HCT116 (cell line): ENCODE measurements around the gene KIAA0825. TPM values are rescaled to one million over a fixed set of nuclear protein-coding genes. Genes with fewer than 3 reads are reported as not detected.

ENCODE experiments used
- ATAC-seq: fragments of 200-7000 bp; cut with Tn5 transposase; 2 replicates; pipeline ENCODE4 v1.9.1; 2020; ENCODE audit warnings: mild to moderate bottlenecking, moderate library complexity
- BruUV-seq: library from RNA; stranded (reverse); fragments of 400-500 nt; replicated peaks from 2 replicates; lab custom pipeline; 2021; lab: Mats Ljungman, UMichigan
- CTCF ChIA-PET: fragments of 300-600 bp; sonication (Branson Sonifier 250); formaldehyde crosslinking; loops from one replicate; lab custom pipeline; 2021; ENCODE audit warnings: antibody characterized with exemption; lab: Charles Lee
- POLR2A ChIA-PET: fragments of 300-600, 350-600 bp; sonication (Branson Sonifier 250); formaldehyde crosslinking; loops from one replicate; lab custom pipeline; 2021; ENCODE audit warnings: antibody characterized with exemption; lab: Charles Lee
- RAD21 ChIA-PET, 2 experiments: fragments of 300-600 bp; sonication (Branson Sonifier 250); formaldehyde crosslinking; loops; one replicate each; lab custom pipeline; 2023; ENCODE audit warnings: low total read pairs in 2 of 2; ENCODE audit not compliant: uncharacterized antibody in 2 of 2, unreplicated experiment in 2 of 2, low non-redundant PET in 1 of 2; lab: Charles Lee
- DNase-seq: peaks from one replicate; pipeline ENCODE4 v3.0.0-alpha.2; 2010; ENCODE audit warnings: low read depth, low spot score
- H2AFZ ChIP-seq: fragments of 200-600 bp; shearing (Covaris generic), sonication (generic); 2 replicates; pipeline ENCODE4 v1.6.1; 2017; ENCODE audit warnings: low read depth, mixed run types, mixed read lengths, antibody characterized with exemption, low read length; ENCODE audit not compliant: poor library complexity, severe bottlenecking
- H3K27ac ChIP-seq: 2 replicates; pipeline ENCODE4 v1.5.1; 2012; ENCODE audit warnings: low read depth, low read length
- H3K27me3 ChIP-seq: fragments of 200-600 bp; sonication (generic); 2 replicates; pipeline ENCODE4 v1.6.1; 2016; ENCODE audit warnings: mixed run types, low read length, mixed read lengths; ENCODE audit not compliant: insufficient read depth
- H3K36me3 ChIP-seq, 2 experiments: fragments of 200-500 bp in 1 of 2; fragments of 200-600 bp in 1 of 2; sonication (Bioruptor generic) in 1 of 2; sonication (generic) in 1 of 2; 2 replicates each; pipeline versions ENCODE4 v1.5.1 to v1.6.1; 2014 to 2016; ENCODE audit warnings: low read length in 2 of 2, inconsistent platforms in 1 of 2, mixed read lengths in 1 of 2, mixed run types in 1 of 2; ENCODE audit not compliant: insufficient read depth in 2 of 2, control insufficient read depth in 1 of 2
- H3K4me1 ChIP-seq, 2 experiments: fragments of 200-600 bp in 1 of 2; sonication (generic) in 1 of 2; 2 replicates each; pipeline versions ENCODE4 v1.5.1 to v1.6.1; 2012 to 2017; ENCODE audit warnings: low read length in 2 of 2, inconsistent platforms in 1 of 2, mild to moderate bottlenecking in 1 of 2, mixed read lengths in 1 of 2, mixed run types in 1 of 2, moderate library complexity in 1 of 2; ENCODE audit not compliant: insufficient read depth in 2 of 2, control insufficient read depth in 1 of 2
- H3K4me2 ChIP-seq: fragments of 200-600 bp; sonication (generic); 2 replicates; pipeline ENCODE4 v1.6.1; 2017; ENCODE audit warnings: mixed run types, low read length, mixed read lengths
- H3K4me3 ChIP-seq, 2 experiments: fragments of 200-600 bp in 1 of 2; sonication (generic) in 1 of 2; replicated peaks in 1 of 2; 2 replicates each; pipeline ENCODE4 v1.5.1; 2011 to 2016; ENCODE audit warnings: low read length in 2 of 2, control low read depth in 1 of 2, low read depth in 1 of 2, mild to moderate bottlenecking in 1 of 2, mixed read lengths in 1 of 2, mixed run types in 1 of 2
- H3K79me2 ChIP-seq: fragments of 200-600 bp; sonication (generic); 2 replicates; pipeline ENCODE4 v1.6.1; 2017; ENCODE audit warnings: mild to moderate bottlenecking, mixed run types, low read length, moderate library complexity, mixed read lengths; ENCODE audit not compliant: insufficient read depth
- H3K9ac ChIP-seq: fragments of 200-600 bp; sonication (generic); 2 replicates; pipeline ENCODE4 v1.6.1; 2016; ENCODE audit warnings: low read length, mixed read lengths
- H3K9me2 ChIP-seq: fragments of 200-600 bp; sonication (generic), shearing (Covaris generic); 2 replicates; pipeline ENCODE4 v1.6.1; 2017; ENCODE audit warnings: mixed run types, mild to moderate bottlenecking, moderate library complexity; ENCODE audit not compliant: insufficient read depth
- H3K9me3 ChIP-seq, 2 experiments: fragments of 200-500 bp in 1 of 2; fragments of 200-600 bp in 1 of 2; sonication (Bioruptor generic) in 1 of 2; sonication (generic) in 1 of 2; 2 replicates each; pipeline ENCODE4 v1.6.1; 2014 to 2017; ENCODE audit warnings: low read length in 2 of 2, mixed read lengths in 2 of 2, inconsistent platforms in 1 of 2, low read depth in 1 of 2, mild to moderate bottlenecking in 1 of 2, mixed run types in 1 of 2, moderate library complexity in 1 of 2; ENCODE audit not compliant: control insufficient read depth in 1 of 2, insufficient read depth in 1 of 2
- H4K20me1 ChIP-seq: fragments of 200-600 bp; sonication (generic), shearing (Covaris generic); 2 replicates; pipeline ENCODE4 v1.6.1; 2017; ENCODE audit warnings: mixed run types, mild to moderate bottlenecking, moderate library complexity; ENCODE audit not compliant: insufficient read depth
- EGR1 ChIP-seq: IDR thresholded peaks from 2 replicates; pipeline ENCODE4 v1.6.1; 2012; ENCODE audit warnings: low read depth
- EZH2phosphoT487 ChIP-seq: fragments of 200-600 bp; IDR thresholded peaks from 2 replicates; pipeline ENCODE4 v1.6.1; 2018; ENCODE audit warnings: antibody characterized with exemption, borderline replicate concordance
- TCF7L2 ChIP-seq: IDR thresholded peaks from 2 replicates; pipeline ENCODE4 v1.7.0; 2011; ENCODE audit warnings: borderline replicate concordance, inconsistent platforms; ENCODE audit not compliant: insufficient read depth, insufficient read length; ENCODE audit errors: extremely low read depth
- YY1 ChIP-seq: IDR thresholded peaks from 2 replicates; pipeline ENCODE4 v1.6.1; 2011; ENCODE audit warnings: low read length, low read depth, moderate library complexity, mild to moderate bottlenecking; ENCODE audit not compliant: insufficient replicate concordance; ENCODE audit errors: extremely low read depth
- intact Hi-C: fragments of 100-400 bp; cut with micrococcal nuclease; formaldehyde crosslinking; loops from 2 replicates; pipeline ENCODE4 v1.10.0; 2022
- total RNA-seq: library from RNA; stranded (reverse); gene quantifications from one replicate; pipeline ENCODE4 v1.2.1, GENCODE V29; 2021; ENCODE audit not compliant: unreplicated experiment
- TF ChIP-seq, protein P1 (sequence below): IDR thresholded peaks from 2 replicates; pipeline ENCODE4 v1.6.1; 2012
- TF ChIP-seq, protein P2 (sequence below), 3 experiments: fragments of 200-600 bp in 1 of 3; sonication (generic) in 1 of 3; IDR thresholded peaks in 2 of 3; conservative IDR thresholded peaks in 1 of 3; 2 replicates each; pipeline ENCODE4 v1.5.1; 2012 to 2017; ENCODE audit warnings: low read depth in 2 of 3, low read length in 2 of 3, antibody characterized with exemption in 1 of 3, borderline replicate concordance in 1 of 3, control low read depth in 1 of 3, mild to moderate bottlenecking in 1 of 3, mixed read lengths in 1 of 3, mixed run types in 1 of 3, moderate library complexity in 1 of 3; ENCODE audit not compliant: insufficient read depth in 1 of 3

The KIAA0825 gene
- total RNA-seq, 1 experiment from 2014 or later, result 1.4 TPM

DNA sequence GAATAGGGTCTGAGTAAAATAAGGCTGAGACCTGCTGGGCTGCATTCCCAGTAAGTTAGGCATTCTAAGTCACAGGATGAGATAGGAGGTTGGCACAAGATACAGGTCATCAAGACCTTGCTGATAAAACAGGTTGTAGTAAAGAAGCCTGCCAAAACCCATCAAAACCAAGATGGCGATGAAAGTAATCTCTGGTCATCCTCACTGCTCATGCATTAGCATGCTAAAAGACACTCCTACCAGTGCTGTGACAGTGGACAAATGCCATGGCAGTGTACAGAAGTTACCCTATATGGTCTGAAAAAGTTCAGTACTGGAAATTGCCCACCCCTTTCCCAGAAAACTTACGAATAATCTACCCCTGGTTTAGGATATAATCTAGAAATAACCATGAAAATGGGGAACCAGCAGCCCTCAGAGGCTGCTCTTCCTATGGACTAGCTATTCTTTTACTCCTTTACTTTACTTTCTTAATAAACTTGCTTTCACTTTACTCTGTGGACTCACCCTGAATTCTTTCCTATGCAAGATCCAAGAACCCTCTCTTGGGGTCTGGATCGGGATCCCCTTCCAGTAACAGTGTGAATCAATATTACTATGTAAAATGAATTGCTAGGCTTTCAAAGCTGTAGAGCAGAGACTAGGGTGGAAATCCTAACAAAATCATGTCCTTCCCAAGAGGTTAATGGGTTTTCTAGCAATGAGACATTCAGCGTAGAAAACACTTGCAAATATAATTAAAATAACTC, 257.8 kb downstream of the KIAA0825 start:
- intact Hi-C loops, result no loop called here
- RAD21 ChIA-PET, result no interaction called here
- no peaks in the 10 kb centered on the region for H3K79me2 ChIP-seq

More for the DNA sequence above, 257.8 kb downstream of the KIAA0825 start:
- Histone ChIP-seq H3K9me3 (no peaks in the 10 kb centered on the region), H3K27me3 (no peaks in the 10 kb centered on the region), H3K4me2 (no peak overlapping the region), H3K9ac (no peak overlapping the region), H3K36me3 (no peaks in the 10 kb centered on the region), H4K20me1 (no peaks in the 10 kb centered on the region), H3K9me2 (no peaks in the 10 kb centered on the region), H3K4me1 (0 out of 4 replicates have a peak, but pooled peaks cover 0 to 6% of the 10 kb centered on the region in 2 experiments), H3K27ac (no peak overlapping the region), H2AFZ (no peak overlapping the region), H3K4me3 (no peak overlapping the region)
- ChIA-PET CTCF (no interaction called here), POLR2A (no interaction called here)
- ATAC-seq, result no peak
- no peak for DNase-seq
- TF ChIP-seq EGR1 (no peak), TCF7L2 (no peak), EZH2phosphoT487 (no peak), YY1 (no peak)
- TF ChIP-seq, protein P1, sequence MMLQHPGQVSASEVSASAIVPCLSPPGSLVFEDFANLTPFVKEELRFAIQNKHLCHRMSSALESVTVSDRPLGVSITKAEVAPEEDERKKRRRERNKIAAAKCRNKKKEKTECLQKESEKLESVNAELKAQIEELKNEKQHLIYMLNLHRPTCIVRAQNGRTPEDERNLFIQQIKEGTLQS, result no peak
- TF ChIP-seq, protein P2, sequence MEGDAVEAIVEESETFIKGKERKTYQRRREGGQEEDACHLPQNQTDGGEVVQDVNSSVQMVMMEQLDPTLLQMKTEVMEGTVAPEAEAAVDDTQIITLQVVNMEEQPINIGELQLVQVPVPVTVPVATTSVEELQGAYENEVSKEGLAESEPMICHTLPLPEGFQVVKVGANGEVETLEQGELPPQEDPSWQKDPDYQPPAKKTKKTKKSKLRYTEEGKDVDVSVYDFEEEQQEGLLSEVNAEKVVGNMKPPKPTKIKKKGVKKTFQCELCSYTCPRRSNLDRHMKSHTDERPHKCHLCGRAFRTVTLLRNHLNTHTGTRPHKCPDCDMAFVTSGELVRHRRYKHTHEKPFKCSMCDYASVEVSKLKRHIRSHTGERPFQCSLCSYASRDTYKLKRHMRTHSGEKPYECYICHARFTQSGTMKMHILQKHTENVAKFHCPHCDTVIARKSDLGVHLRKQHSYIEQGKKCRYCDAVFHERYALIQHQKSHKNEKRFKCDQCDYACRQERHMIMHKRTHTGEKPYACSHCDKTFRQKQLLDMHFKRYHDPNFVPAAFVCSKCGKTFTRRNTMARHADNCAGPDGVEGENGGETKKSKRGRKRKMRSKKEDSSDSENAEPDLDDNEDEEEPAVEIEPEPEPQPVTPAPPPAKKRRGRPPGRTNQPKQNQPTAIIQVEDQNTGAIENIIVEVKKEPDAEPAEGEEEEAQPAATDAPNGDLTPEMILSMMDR (IDR thresholded peaks at IDR 0.05 in 2 of 3, conservative IDR thresholded peaks at IDR 0.05 in 1 of 3; ENCODE audit: borderline replicate concordance in 1 of 3, insufficient read depth in 1 of 3, low read depth in 2 of 3, low read length in 2 of 3), result no peak
- BruUV-seq, result no TSS peak
